ENCODE data around the gene CFAP91. TPM values are rescaled to one million over a fixed set of nuclear protein-coding genes. Genes with fewer than 3 reads are reported as not detected.

CFAP91 gene
- total RNA-seq, 4 donors from 2014 or later: 2.1 to 21.5 (median 6.2) TPM; not detected in 1

DNA sequence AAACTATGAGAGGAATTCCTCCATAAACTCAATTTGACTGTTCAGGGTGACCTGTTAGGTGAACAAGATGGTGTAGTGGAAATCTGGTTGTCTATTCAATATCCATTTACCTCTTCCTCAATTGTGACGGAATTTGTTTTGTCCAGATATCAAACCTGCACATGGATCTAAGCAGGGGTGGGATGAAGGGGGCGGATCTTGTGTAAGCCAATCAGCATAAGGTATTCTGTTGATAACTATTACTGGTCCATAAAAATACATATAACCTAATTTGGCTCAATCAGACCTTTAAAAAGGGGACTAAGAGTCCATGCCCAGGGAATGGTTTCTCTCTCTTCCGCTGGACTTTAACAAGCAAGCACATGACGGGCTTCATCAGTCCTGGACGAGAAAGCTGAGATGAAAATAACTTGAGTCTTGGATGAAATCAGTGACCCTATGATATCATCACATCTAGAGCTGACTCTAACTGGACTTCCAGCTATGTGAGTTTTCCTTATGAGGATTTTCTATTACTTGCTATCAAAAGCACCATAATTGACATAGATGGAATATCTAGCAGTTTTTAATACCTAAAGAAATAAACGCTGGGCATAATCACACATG lies 36.8 kb upstream of the CFAP91 start:
- no peaks in the 10 kb centered on the region for H3K27me3 ChIP-seq
- no peaks in the 10 kb centered on the region for H3K4me1 ChIP-seq

DNA sequence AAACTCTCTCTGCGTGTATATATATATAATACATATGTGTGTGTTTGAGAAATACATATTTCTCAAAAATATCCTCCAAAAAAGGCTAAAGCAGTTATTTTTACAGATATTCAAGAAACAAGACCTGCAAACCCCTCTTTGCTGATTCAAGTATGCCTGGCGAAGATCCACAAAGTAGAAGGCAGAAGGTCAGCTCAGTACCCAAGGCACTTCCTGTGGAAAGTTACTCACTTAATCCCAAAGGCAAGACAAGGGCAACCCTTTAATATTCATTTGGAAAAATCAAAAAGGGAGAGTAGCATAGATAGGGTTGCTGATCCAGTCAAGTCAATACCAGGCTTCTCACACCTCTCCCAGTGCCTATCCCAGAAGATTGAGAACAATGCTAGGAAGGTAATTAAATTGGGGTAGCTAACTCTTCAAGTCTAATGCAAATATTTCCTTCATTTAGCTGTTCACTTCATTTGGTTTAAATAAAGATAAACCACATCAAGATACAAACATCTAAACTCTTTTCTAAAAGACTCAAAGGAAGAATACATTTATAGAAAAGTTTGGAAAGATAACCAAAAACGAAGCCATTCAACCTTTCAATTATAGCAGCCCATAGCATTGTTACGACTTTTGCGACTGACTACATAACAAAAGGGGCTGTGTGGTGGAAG lies 32.8 kb upstream of the CFAP91 start:
- H3K27ac ChIP-seq: no peak overlapping the region
- TF ChIP-seq POLR2A (IDR thresholded peaks at IDR 0.05): no peak
- TF ChIP-seq, protein P1, sequence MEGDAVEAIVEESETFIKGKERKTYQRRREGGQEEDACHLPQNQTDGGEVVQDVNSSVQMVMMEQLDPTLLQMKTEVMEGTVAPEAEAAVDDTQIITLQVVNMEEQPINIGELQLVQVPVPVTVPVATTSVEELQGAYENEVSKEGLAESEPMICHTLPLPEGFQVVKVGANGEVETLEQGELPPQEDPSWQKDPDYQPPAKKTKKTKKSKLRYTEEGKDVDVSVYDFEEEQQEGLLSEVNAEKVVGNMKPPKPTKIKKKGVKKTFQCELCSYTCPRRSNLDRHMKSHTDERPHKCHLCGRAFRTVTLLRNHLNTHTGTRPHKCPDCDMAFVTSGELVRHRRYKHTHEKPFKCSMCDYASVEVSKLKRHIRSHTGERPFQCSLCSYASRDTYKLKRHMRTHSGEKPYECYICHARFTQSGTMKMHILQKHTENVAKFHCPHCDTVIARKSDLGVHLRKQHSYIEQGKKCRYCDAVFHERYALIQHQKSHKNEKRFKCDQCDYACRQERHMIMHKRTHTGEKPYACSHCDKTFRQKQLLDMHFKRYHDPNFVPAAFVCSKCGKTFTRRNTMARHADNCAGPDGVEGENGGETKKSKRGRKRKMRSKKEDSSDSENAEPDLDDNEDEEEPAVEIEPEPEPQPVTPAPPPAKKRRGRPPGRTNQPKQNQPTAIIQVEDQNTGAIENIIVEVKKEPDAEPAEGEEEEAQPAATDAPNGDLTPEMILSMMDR (IDR thresholded peaks at IDR 0.05): no peak
- no peaks in the 10 kb centered on the region for H3K27me3 ChIP-seq
- no peak for DNase-seq
- no peaks in the 10 kb centered on the region for H3K9me3 ChIP-seq
- H3K4me1 ChIP-seq: peaks cover 0 to 6% (median 0%) of the 10 kb centered on the region in 4 donors
- no peak overlapping the region for H3K4me3 ChIP-seq
- peaks cover 0 to 60% (median 0%) of the 10 kb centered on the region in 3 donors for H3K36me3 ChIP-seq

More for the DNA sequence above, 36.8 kb upstream of the CFAP91 start:
- Histone ChIP-seq H3K9me3 (no peaks in the 10 kb centered on the region), H3K4me3 (no peak overlapping the region), H3K27ac (no peak overlapping the region), H3K36me3 (peaks cover 0 to 22% (median 0%) of the 10 kb centered on the region in 3 donors)
- no peak for DNase-seq
- TF ChIP-seq, protein P1 (IDR thresholded peaks at IDR 0.05): no peak
- TF ChIP-seq POLR2A (IDR thresholded peaks at IDR 0.05): no peak

DNA sequence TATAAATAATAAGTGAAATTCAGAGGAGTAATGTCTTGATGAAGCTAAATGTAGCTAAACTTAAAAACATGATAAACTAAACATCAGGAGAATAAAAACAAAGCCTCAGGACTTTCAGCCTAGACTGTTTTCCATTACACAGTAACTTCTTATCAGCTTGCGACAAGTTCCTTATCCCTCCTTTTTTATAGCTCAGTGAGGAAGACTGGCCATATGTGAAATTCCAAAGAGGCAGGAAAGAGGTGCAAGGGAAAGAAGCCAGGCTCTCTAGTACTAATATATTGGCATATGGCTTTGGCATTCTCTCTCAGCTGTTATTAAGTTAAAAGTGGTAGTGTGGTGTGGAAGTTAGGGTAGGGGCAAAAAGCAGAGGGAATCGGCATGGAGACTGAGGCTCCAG lies 30.0 kb upstream of the CFAP91 start:
- no peak for DNase-seq
- Histone ChIP-seq H3K4me3 (no peak overlapping the region), H3K9me3 (no peaks in the 10 kb centered on the region), H3K27me3 (no peaks in the 10 kb centered on the region), H3K27ac (peak overlapping the region in 1 of 4 donors; percentile 10), H3K36me3 (peaks cover 0 to 60% (median 0%) of the 10 kb centered on the region in 3 donors), H3K4me1 (peaks cover 0 to 17% (median 0%) of the 10 kb centered on the region in 4 donors)
- TF ChIP-seq POLR2A (IDR thresholded peaks at IDR 0.05): no peak
- TF ChIP-seq, protein P1 (IDR thresholded peaks at IDR 0.05): no peak

DNA sequence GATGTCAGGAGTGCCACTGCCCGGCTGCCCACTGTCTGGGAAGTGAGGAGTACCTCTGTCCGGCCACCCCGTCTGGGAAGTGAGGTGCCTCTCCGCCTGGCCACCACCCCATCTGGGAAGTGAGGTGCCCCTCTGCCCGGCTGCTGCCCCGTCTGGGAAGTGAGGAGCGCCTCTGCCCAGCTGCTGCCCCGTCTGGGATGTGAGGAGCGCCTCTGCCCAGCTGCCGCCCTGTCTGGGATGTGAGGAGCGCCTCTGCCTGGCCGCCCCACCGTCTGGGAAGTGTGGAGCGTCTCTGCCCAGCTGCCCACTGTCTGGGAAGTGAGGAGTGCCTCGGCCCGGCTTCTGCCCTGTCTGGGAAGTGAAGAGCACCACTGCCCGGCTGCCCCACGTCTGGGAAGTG lies 28.9 kb upstream of the CFAP91 start:
- Histone ChIP-seq H3K4me3 (no peak overlapping the region), H3K27ac (no peak overlapping the region), H3K9me3 (no peaks in the 10 kb centered on the region), H3K36me3 (peaks cover 0 to 49% (median 0%) of the 10 kb centered on the region in 3 donors), H3K27me3 (no peaks in the 10 kb centered on the region), H3K4me1 (peaks cover 0 to 17% (median 0%) of the 10 kb centered on the region in 4 donors)
- no peak for TF ChIP-seq POLR2A (IDR thresholded peaks at IDR 0.05)
- TF ChIP-seq, protein P1 (IDR thresholded peaks at IDR 0.05): no peak
- DNase-seq: no peak

DNA sequence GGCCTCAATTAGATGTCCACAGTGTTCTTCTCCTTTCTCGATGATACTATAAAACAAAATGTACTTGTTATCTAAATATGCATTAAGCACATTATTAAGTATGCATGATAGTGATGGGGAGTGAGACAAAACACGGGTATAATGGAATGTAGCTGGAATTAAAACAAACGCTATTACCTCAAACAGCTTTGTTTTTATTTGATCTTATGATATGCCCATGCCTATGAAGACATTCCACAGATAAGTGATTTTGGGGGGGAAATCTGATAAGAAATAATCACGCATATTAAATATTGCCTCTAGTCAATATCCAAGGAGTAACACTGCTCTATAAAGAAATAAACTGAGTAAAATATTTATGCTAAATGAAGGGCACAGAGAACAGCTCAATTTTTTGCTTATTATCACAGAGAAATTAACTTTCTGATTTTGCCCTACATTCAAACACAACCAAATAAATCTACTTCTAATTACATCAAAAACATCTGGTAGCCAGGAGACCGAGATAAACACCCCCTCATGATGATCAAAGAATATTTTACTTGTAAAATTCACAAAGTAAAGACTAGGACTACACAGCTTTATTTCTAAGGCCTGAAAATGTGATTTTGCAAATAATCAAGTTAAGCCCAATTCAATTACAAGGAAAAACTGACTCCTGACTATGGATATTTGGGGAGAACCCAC lies 27.5 kb upstream of the CFAP91 start:
- peak overlapping the region in 3 of 4 donors; percentile 89 to 98 (median 95) for H3K27ac ChIP-seq

More for the DNA sequence above, 27.5 kb upstream of the CFAP91 start:
- Histone ChIP-seq H3K4me3 (peak overlapping the region in 1 of 4 donors; percentile 23), H3K36me3 (peaks cover 0 to 42% (median 0%) of the 10 kb centered on the region in 3 donors), H3K9me3 (no peaks in the 10 kb centered on the region), H3K4me1 (peaks cover 0 to 17% (median 0%) of the 10 kb centered on the region in 4 donors), H3K27me3 (no peaks in the 10 kb centered on the region)
- TF ChIP-seq, protein P1 (IDR thresholded peaks at IDR 0.05): no peak
- TF ChIP-seq POLR2A (IDR thresholded peaks at IDR 0.05): no peak
- DNase-seq: no peak
